PC-9 (cell line): Measurements from ENCODE around the gene SH3GL3. TPM values are rescaled to one million over a fixed set of nuclear protein-coding genes. Genes with fewer than 3 reads are reported as not detected.

Source experiments
- BruUV-seq: library from RNA; stranded (reverse); fragments of 400-500 nt; replicated peaks from 2 replicates; lab custom pipeline; 2021; lab: Mats Ljungman, UMichigan
- CTCF ChIA-PET: fragments of 300-600 bp; sonication (Branson Sonifier 250); formaldehyde crosslinking; loops from one replicate; lab custom pipeline; 2022; ENCODE audit warnings: antibody characterized with exemption; lab: Charles Lee
- POLR2A ChIA-PET: fragments of 300-600 bp; sonication (Branson Sonifier 250); formaldehyde crosslinking; loops from one replicate; lab custom pipeline; 2022; ENCODE audit warnings: antibody characterized with exemption; ENCODE audit not compliant: unreplicated experiment; lab: Charles Lee
- DNase-seq, 2 experiments: peaks; one replicate each; pipeline versions ENCODE4 v3.0.0 to v3.0.0-alpha.2; 2015 to 2022; ENCODE audit warnings: mixed read lengths in 1 of 2
- H2AFZ ChIP-seq: fragments of 200-600 bp; sonication (generic); 2 replicates; pipeline ENCODE4 v1.8.1; 2017; ENCODE audit warnings: antibody characterized with exemption
- H3F3A ChIP-seq: fragments of 200-600 bp; sonication (generic); 2 replicates; pipeline ENCODE4 v1.8.1; 2017; ENCODE audit warnings: antibody characterized with exemption, mild to moderate bottlenecking, low read depth; ENCODE audit not compliant: insufficient read depth
- H3K27ac ChIP-seq: fragments of 200-600 bp; sonication (generic); 2 replicates; pipeline ENCODE4 v1.6.1; 2016; ENCODE audit warnings: mixed run types
- H3K27me3 ChIP-seq: fragments of 200-600 bp; sonication (generic); 2 replicates; pipeline ENCODE4 v1.6.1; 2016; ENCODE audit warnings: low read depth, mixed run types; ENCODE audit not compliant: insufficient read depth
- H3K36me3 ChIP-seq: fragments of 200-600 bp; sonication (generic); 2 replicates; pipeline ENCODE4 v1.6.1; 2016; ENCODE audit warnings: low read depth, mixed run types
- H3K4me1 ChIP-seq: fragments of 200-600 bp; sonication (generic); replicated peaks from 2 replicates; pipeline ENCODE4 v1.6.1; 2016; ENCODE audit warnings: mixed run types; ENCODE audit not compliant: insufficient read depth
- H3K4me2 ChIP-seq: fragments of 200-600 bp; sonication (generic); 2 replicates; pipeline ENCODE4 v1.6.1; 2017; ENCODE audit warnings: mixed run types
- H3K4me3 ChIP-seq: fragments of 200-600 bp; sonication (generic); 2 replicates; pipeline ENCODE4 v1.6.1; 2016; ENCODE audit warnings: mixed run types
- H3K79me2 ChIP-seq: fragments of 200-600 bp; sonication (generic); 2 replicates; pipeline ENCODE4 v1.6.1; 2017; ENCODE audit warnings: low read depth, mixed run types
- H3K9me2 ChIP-seq: fragments of 200-600 bp; sonication (generic); 2 replicates; pipeline ENCODE4 v1.8.1; 2017; ENCODE audit warnings: mild to moderate bottlenecking; ENCODE audit not compliant: insufficient read depth
- H3K9me3 ChIP-seq: fragments of 200-600 bp; sonication (generic); 2 replicates; pipeline ENCODE4 v1.8.1; 2016; ENCODE audit warnings: low read depth; ENCODE audit not compliant: insufficient read depth
- H4K20me1 ChIP-seq: fragments of 200-600 bp; sonication (generic); 2 replicates; pipeline ENCODE4 v1.8.1; 2017; ENCODE audit not compliant: insufficient read depth
- CTCF ChIP-seq: fragments of 200-600 bp; sonication (generic); conservative IDR thresholded peaks from 2 replicates; pipeline ENCODE4 v1.6.1; 2017; ENCODE audit warnings: mixed run types, antibody characterized with exemption, mild to moderate bottlenecking, moderate library complexity
- EZH2 ChIP-seq: fragments of 200-600 bp; sonication (generic); IDR thresholded peaks from 2 replicates; pipeline ENCODE4 v1.8.0; 2017; ENCODE audit warnings: antibody characterized with exemption, low read depth
- intact Hi-C: fragments of 100-400 bp; cut with micrococcal nuclease; formaldehyde crosslinking; loops from one replicate; pipeline ENCODE4 v1.10.0; 2022; ENCODE audit not compliant: unreplicated experiment
- total RNA-seq: library from RNA; stranded (reverse); gene quantifications from 2 replicates; pipeline ENCODE4 v1.2.3, GENCODE V29; 2021

SH3GL3 gene
- total RNA-seq, 1 experiment from 2014 or later: 0.22 TPM

GRCh38 chr15:83612226-83612625 lies 165.1 kb downstream of the SH3GL3 start:
- Histone ChIP-seq H4K20me1 (no peaks in the 10 kb centered on the region), H3K27me3 (no peaks in the 10 kb centered on the region), H3K79me2 (no peaks in the 10 kb centered on the region), H2AFZ (no peak overlapping the region), H3K36me3 (no peaks in the 10 kb centered on the region), H3K4me2 (no peak overlapping the region), H3K4me1 (no peaks in the 10 kb centered on the region), H3K27ac (no peak overlapping the region), H3F3A (no peaks in the 10 kb centered on the region), H3K4me3 (no peak overlapping the region), H3K9me3 (no peaks in the 10 kb centered on the region), H3K9me2 (no peaks in the 10 kb centered on the region)
- intact Hi-C loops: no loop called here
- no peak for DNase-seq
- BruUV-seq: no TSS peak
- POLR2A ChIA-PET: no interaction called here
- no peak for TF ChIP-seq CTCF
- TF ChIP-seq EZH2: no peak
- CTCF ChIA-PET: no interaction called here

- ChIA-PET CTCF (no interaction called here), POLR2A (no interaction called here)
- Histone ChIP-seq H2AFZ (no peak overlapping the region), H3K4me3 (no peak overlapping the region), H3K9me2 (no peaks in the 10 kb centered on the region), H3K27ac (no peak overlapping the region), H3F3A (no peaks in the 10 kb centered on the region), H3K4me1 (no peaks in the 10 kb centered on the region), H3K27me3 (no peaks in the 10 kb centered on the region), H3K9me3 (no peaks in the 10 kb centered on the region), H3K4me2 (no peak overlapping the region), H3K36me3 (no peaks in the 10 kb centered on the region), H3K79me2 (no peaks in the 10 kb centered on the region), H4K20me1 (no peaks in the 10 kb centered on the region)
- no peak for TF ChIP-seq CTCF
- TF ChIP-seq EZH2: no peak
- no peak for DNase-seq
- intact Hi-C loops: no loop called here
- no TSS peak for BruUV-seq
These were observed 165.9 kb downstream of the SH3GL3 start for GRCh38 chr15:83612898-83613635.

DNA sequence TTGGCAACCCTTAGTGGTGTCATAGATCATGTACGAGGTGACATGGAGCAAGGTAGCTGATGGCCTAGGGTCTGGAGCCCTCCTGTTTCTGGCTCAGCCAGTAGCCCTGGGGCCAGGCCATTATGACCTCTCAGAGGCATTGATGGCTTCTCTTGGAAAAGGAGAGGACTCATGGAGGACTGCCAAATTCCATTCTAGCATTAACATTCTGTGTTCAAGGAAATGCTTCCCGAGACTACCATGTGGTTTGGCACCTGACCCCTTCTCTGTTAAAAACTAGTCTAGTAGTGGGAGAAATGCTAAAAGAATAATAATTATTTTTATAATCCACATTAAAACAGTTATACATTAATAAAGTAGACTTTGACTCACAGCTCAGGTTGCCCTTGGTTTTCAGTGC lies 166.6 kb downstream of the SH3GL3 start:
- no peaks in the 10 kb centered on the region for H3F3A ChIP-seq
- ChIA-PET CTCF (no interaction called here), POLR2A (no interaction called here)
- H3K4me1 ChIP-seq: no peaks in the 10 kb centered on the region
- H2AFZ ChIP-seq: no peak overlapping the region
- no peak overlapping the region for H3K27ac ChIP-seq
- no peaks in the 10 kb centered on the region for H3K9me2 ChIP-seq
- no peak overlapping the region for H3K4me2 ChIP-seq
- BruUV-seq: no TSS peak
- DNase-seq: no peak
- no peaks in the 10 kb centered on the region for H3K27me3 ChIP-seq
- intact Hi-C loops: no loop called here
- TF ChIP-seq EZH2: no peak
- no peak for TF ChIP-seq CTCF
- no peaks in the 10 kb centered on the region for H4K20me1 ChIP-seq
- no peaks in the 10 kb centered on the region for H3K9me3 ChIP-seq
- H3K79me2 ChIP-seq: no peaks in the 10 kb centered on the region
- no peaks in the 10 kb centered on the region for H3K36me3 ChIP-seq
- no peak overlapping the region for H3K4me3 ChIP-seq
